GM12892 (cell line): Measurements from ENCODE around the gene KCNG4. TPM values are rescaled to one million over a fixed set of nuclear protein-coding genes. Genes with fewer than 3 reads are reported as not detected.

Experiments
- DNase-seq: peaks from one replicate; pipeline ENCODE4 v3.0.0; 2011; ENCODE audit not compliant: insufficient read length
- FAIRE-seq: peaks from 2 replicates; lab custom pipeline; 2011; peaks lifted over from hg19 to GRCh38; lab: Jason Lieb, UNC
- POLR2A ChIP-seq: IDR thresholded peaks from 2 replicates; pipeline ENCODE4 v1.6.1; 2011; ENCODE audit warnings: low read depth, low read length, control low read depth
- POLR2AphosphoS5 ChIP-seq: IDR thresholded peaks from 2 replicates; pipeline ENCODE4 v1.6.1; 2011; ENCODE audit warnings: low read depth, low read length, control low read depth
- TAF1 ChIP-seq: IDR thresholded peaks from 2 replicates; pipeline ENCODE4 v1.6.1; 2011; ENCODE audit warnings: low read depth, mild to moderate bottlenecking, control low read depth, low read length, borderline replicate concordance
- polyA plus RNA-seq: library from polyadenylated mRNA; unstranded; fragments of >200 nt; gene quantifications from one replicate; pipeline ENCODE4 v1.2.1, GENCODE V29; 2012; ENCODE audit warnings: missing spikeins, inconsistent platforms; ENCODE audit not compliant: missing spikeins

KCNG4 gene, protein sequence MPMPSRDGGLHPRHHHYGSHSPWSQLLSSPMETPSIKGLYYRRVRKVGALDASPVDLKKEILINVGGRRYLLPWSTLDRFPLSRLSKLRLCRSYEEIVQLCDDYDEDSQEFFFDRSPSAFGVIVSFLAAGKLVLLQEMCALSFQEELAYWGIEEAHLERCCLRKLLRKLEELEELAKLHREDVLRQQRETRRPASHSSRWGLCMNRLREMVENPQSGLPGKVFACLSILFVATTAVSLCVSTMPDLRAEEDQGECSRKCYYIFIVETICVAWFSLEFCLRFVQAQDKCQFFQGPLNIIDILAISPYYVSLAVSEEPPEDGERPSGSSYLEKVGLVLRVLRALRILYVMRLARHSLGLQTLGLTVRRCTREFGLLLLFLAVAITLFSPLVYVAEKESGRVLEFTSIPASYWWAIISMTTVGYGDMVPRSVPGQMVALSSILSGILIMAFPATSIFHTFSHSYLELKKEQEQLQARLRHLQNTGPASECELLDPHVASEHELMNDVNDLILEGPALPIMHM
- not detected for polyA plus RNA-seq

DNA sequence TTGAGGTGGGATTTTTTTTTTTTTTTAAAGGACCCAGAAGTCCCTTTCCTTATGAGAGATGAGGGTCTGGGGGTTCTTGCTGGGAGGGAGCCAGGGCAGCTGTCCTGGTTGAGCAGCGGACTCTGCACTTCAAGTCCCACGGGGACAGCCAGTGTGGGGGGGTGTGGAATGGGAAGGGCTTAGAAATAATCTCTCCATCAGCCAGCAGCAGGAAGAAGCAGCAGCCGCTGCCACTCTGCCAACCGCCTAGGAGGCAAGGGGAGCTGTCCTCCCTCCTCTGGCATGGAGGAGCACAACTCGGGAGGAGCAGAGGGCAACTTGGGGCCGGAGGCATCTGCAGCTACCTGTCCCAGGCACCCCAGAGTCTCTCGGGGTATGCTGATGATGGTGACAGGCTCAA, at the start of gene KCNG4:
Gene KCNG4 (minus strand): TSS at position 104 of the 400 bp plus-strand sequence. CDS start 2,527 bp downstream, outside the sequence.
- no peak for TF ChIP-seq POLR2AphosphoS5
- no peak for FAIRE-seq
- no peak for DNase-seq

DNA sequence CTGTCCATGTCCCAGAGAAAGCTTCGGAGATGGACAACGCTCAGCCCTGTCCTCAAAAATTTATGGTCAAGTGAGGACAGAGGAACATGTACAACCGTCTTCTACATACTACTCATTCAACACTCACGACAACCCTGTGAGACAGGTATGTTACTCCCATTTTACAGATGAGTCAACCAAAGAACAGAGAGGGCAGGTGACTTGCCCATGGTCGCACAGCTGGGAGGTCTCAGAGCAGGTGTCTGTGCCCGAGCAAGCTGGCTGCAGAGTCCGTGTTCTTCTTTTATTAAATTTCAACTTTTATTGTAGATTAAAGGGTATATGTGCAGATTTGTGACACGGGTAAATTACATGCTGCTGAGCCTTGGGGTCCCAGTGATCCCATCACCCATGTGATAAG, 49.1 kb upstream of the KCNG4 start:
- TF ChIP-seq POLR2AphosphoS5 = no peak
- no peak for TF ChIP-seq TAF1
- TF ChIP-seq POLR2A = no peak
- FAIRE-seq = no peak

DNA sequence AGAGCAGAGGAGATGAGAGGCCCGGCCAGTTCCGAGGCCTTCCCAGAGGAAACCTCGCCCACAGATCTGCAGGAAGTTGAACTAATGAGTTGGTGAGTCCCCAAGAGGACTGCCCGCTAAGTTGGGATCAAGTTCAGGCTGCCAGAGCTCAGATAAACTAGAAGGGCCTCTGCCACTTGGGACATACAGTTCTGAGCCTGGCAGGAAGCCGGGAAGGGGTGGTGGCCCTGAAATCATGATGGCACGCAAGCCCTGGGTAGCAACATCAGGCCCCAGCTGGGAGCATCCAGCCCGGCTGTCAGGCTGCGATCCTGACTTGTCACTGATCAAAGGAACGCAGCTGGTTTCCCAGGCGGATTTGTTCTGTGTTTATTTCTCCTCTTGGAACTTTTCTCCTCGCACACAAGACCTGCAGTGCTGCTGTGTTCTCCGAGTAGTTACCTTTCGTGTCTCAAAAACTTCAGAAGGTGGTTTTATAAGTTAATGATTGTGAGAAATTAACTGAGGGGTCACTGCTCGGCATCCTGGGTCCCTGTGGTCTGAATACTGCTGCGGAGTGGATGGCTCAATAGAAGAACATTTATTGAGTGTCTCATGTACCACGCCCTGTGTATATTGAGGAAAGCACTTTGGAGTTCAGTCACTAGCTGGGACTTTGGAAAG, 46.9 kb upstream of the KCNG4 start:
- TF ChIP-seq TAF1 (no peak), POLR2AphosphoS5 (no peak), POLR2A (no peak)
- no peak for FAIRE-seq
- no peak for DNase-seq

More for the DNA sequence above, 49.1 kb upstream of the KCNG4 start:
- DNase-seq = no peak

DNA sequence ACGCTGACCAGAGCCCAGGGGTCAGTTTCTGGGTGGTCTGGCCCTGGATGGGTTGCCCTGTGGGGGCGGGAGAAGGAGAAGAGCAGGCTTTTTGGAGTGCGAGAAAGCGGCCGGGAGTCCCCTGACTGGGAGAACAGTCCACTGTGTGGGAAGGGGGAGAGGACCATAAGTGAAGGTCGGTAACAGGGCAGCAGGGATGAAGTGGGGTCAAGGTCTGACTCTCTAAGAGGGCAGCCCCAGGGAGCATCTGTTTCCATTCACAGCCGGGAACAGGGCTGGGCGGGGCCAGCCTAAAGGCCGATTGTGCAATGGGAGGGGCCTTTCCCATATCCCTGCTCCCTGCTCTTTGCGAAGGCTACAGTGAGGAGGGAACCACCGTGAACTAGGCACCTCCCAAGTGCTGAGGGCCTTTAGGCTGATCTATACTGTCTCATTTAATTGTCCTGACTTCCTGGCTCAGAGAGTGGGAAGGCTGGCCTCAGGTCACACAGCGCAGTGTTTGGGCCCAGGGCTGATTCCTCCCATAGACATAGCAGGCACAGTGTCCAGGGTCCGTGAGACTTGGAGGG, 44.4 kb upstream of the KCNG4 start:
- TF ChIP-seq TAF1 = no peak
- FAIRE-seq = no peak
- DNase-seq = no peak

DNA sequence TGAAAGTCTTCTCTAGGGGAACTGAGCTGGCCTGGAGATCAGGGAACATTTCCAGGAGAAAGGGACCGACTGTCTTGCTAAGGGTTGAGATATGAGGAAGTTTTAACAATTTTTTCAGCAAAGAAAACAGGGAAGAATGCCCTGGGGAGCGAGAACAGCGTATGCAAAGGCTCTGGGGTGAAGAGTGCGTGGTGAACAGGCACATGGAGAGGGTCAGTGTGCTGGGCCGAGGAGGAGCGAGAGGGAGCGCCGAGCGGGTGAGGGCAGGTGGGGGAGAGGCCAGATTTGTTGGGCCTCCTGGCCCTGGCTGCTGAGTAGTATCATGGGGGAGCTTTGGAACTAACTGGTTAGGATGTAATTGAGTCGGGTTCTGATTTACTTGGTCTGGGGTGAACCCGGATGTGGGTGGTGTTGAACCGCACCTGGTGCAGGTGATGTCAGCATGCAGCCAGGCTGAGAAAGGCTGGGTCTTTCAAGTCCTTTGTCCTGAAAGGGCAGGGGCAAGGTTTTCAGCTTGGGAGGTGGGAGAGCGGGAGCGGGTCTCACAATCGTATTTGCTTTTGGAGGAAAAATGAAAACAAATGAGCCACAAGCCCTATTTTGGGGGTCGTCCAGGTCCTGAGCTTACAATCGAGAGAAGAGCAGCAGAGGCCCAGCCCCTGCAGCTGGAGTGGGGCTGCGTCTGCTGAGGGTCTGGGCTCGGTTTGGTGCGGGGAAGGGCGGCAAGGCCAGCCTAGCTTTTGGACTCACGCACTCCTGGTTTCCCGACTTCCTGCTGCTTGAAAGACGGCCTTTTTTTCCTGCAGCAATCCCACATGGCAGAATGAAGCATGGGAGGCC, 43.7 kb upstream of the KCNG4 start:
- TF ChIP-seq TAF1 = no peak
- TF ChIP-seq POLR2A = no peak
- TF ChIP-seq POLR2AphosphoS5 = no peak
- FAIRE-seq (no peak), DNase-seq (no peak)

DNA sequence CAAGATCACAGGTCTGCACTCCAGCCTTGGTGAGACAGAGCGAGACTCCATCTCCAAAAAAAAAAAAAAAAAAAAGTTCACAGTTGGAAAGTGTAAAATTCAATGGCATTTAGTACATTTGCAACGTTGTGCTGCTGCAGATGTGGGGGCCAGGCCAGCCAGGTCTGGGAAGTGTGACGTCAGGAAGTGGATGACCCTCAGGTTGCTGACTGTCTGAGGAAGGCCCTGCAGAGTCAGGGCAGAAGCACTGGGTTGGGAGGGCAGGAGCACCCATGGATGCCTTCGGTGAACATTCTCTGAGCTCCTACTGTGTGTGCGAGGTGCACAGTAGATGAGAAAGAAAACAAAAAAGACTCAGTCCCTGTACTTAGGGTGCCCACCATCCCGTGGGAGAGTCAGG, 42.7 kb upstream of the KCNG4 start:
- FAIRE-seq (no peak), DNase-seq (no peak)

DNA sequence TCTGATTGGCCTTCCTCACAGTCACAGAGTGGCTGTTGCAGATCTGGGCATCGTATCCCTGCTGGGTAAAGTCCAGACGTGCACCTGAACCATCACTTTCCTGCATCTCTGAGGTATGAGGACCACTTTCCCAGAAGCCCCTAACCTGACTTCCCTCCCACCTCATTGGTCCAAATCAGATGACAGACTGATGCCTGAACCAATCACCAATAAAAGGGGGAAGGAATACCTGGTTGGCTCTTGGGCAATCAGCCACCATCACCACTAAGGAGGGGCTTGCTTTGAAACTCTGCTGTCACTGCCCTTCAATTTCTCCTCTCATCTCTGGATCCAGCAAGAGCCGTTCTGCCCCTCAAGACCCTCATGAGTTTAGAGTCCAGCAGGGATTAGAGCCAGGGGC, 41.3 kb upstream of the KCNG4 start:
- DNase-seq (no peak), FAIRE-seq (no peak)
- TF ChIP-seq TAF1 (no peak), POLR2A (no peak), POLR2AphosphoS5 (no peak)

More for the DNA sequence above, 42.7 kb upstream of the KCNG4 start:
- no peak for TF ChIP-seq POLR2AphosphoS5
- no peak for TF ChIP-seq TAF1
- no peak for TF ChIP-seq POLR2A

DNA sequence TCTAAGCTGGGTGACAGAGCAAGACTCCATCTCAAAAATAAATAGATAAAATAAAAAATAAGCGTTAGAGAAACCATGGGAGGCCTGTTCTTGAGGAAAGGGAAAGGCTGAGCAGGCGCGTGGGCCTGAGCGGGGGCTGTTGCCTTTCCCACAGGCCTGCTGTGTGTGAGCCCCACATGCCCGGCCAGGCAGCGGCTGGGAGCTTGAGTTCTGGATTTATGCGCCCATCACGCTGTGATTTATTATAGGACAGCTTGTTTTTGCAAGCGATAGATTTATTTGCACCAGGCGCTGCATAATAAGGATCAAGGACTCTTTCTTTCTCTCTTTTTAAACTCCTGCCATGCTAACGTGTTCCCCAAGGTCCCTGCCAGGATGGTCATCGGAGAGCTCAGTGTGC, 40.1 kb upstream of the KCNG4 start:
- DNase-seq = no peak
- no peak for FAIRE-seq
- TF ChIP-seq POLR2A (no peak), TAF1 (no peak), POLR2AphosphoS5 (no peak)

DNA sequence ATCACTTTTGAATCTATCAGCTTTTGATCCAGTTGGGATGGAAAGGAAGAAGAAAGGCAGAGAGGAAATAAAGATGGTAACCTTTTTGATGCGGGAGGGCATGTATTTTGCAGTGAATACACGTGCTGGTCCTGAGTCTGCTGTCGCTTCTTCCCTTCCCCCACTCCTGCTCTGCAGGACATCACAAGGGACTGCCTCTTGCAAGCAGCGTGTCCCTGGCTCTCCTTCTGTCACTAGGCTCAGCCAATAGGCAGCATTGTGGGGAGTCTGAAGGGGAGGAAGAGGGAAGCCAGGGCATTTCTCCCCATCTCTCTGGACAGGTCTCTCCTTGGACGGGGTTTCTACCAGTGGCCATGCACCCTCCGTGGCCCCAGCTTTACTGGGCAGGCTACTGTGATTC, 39.2 kb upstream of the KCNG4 start:
- TF ChIP-seq TAF1 = no peak
- TF ChIP-seq POLR2A = no peak
- no peak for TF ChIP-seq POLR2AphosphoS5
- FAIRE-seq (no peak), DNase-seq (no peak)

DNA sequence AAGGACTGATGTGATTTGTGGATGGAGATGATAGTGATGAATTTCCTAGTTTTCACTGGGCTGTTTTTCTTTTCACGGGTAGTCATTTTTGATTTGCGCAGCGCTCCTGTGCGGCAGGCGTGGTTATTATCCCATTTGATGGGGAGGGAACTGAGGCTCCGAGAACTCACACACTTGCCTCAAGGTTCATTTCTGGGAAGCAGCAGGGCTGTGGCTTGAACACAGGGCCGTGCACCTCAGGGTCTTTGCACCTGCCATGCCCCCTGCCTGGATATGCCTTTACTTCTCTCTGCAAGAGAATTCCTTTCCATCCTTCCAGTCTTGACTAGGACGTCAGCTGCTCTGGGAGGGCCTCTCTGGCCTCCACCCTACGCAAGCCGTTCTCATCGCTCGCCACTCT, 38.5 kb upstream of the KCNG4 start:
- FAIRE-seq = no peak
- TF ChIP-seq TAF1 = no peak
- TF ChIP-seq POLR2A = no peak
- TF ChIP-seq POLR2AphosphoS5 = no peak
- no peak for DNase-seq

DNA sequence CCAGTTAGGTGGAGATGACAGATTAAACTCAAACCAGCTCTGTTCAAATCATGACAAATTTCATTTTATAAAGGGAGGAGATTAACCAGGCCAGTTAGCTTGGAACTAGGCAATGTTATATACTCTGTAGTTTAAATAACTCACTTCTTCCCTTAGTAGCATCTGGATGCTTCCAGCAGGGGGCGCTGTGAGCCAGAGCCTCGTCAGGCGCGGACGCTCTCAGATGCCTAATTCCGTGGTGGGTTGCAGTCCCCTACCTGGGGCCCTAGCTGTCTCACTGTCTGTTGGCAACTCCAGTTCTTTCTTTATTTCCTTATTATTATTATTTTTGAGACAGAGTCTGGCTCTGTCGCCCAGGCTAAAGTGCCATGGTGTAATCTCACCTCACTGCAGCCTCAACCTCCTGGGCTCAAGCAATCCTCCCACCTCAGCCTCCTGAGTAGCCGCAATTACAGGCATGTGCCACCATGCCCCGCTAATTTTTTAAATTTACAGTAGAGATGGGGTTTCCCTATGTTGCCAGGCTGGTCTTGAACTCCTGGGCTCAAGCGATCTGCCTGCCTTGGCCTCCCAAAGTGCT, 37.5 kb upstream of the KCNG4 start:
- TF ChIP-seq TAF1 = no peak
- no peak for TF ChIP-seq POLR2A
- TF ChIP-seq POLR2AphosphoS5 = no peak
- DNase-seq (peak; percentile 33), FAIRE-seq (peak; percentile 40)
